HepG2 (cell line): Measurements from ENCODE around the gene TK2. TPM values are rescaled to one million over a fixed set of nuclear protein-coding genes. Genes with fewer than 3 reads are reported as not detected.

ENCODE experiments used
- ARHGAP35 ChIP-seq: sonication (generic); formaldehyde crosslinking; IDR thresholded peaks from 2 replicates; pipeline ENCODE4 v1.9.0; 2022; ENCODE audit warnings: mild to moderate bottlenecking, inconsistent platforms, moderate library complexity, missing genetic modification reagents, borderline replicate concordance
- ATF7-NPFF ChIP-seq: sonication (generic); formaldehyde crosslinking; IDR thresholded peaks from 2 replicates; pipeline ENCODE4 v1.8.1; 2023; ENCODE audit warnings: mild to moderate bottlenecking, low read depth, missing genetic modification reagents, moderate library complexity
- CBFB ChIP-seq: sonication (generic); formaldehyde crosslinking; IDR thresholded peaks from 2 replicates; pipeline ENCODE4 v1.4.0; 2020; ENCODE audit warnings: missing genetic modification reagents
- FUBP1 ChIP-seq: sonication (generic); formaldehyde crosslinking; IDR thresholded peaks from 2 replicates; pipeline ENCODE4 v1.5.1; 2020; ENCODE audit warnings: missing genetic modification reagents, mild to moderate bottlenecking, borderline replicate concordance
- KDM2A ChIP-seq: sonication (generic); formaldehyde crosslinking; IDR thresholded peaks from 2 replicates; pipeline ENCODE4 v1.4.0; 2020; ENCODE audit warnings: low read depth, missing genetic modification reagents, borderline replicate concordance
- KDM6A ChIP-seq: IDR thresholded peaks from 2 replicates; pipeline ENCODE4 v1.6.1; 2016; ENCODE audit warnings: low read depth
- LCORL ChIP-seq, 2 experiments: fragments of 450-650 bp in 1 of 2; sonication (generic) in 1 of 2; formaldehyde crosslinking in 1 of 2; IDR thresholded peaks; 2 replicates each; pipeline versions ENCODE4 v1.5.0 to v1.6.1; 2017 to 2020; ENCODE audit warnings: antibody characterized with exemption in 1 of 2, missing genetic modification reagents in 1 of 2
- MIER2 ChIP-seq: IDR thresholded peaks from 2 replicates; pipeline ENCODE4 v1.6.1; 2016; ENCODE audit warnings: missing biosample characterization, missing genetic modification reagents
- MTA1 ChIP-seq: sonication (generic); formaldehyde crosslinking; IDR thresholded peaks from 2 replicates; pipeline ENCODE4 v1.4.0; 2020; ENCODE audit warnings: missing genetic modification reagents, mild to moderate bottlenecking, borderline replicate concordance
- NAIF1 ChIP-seq: sonication (generic); formaldehyde crosslinking; IDR thresholded peaks from 2 replicates; pipeline ENCODE4 v1.5.0; 2020; ENCODE audit warnings: mild to moderate bottlenecking, missing genetic modification reagents, borderline replicate concordance
- NCOR1 ChIP-seq: fragments of 200-600 bp; sonication (generic); IDR thresholded peaks from 2 replicates; pipeline ENCODE4 v1.7.0; 2017; ENCODE audit warnings: antibody characterized with exemption, low read length, borderline replicate concordance
- NONO ChIP-seq, 2 experiments: fragments of 450-650 bp in 1 of 2; sonication (generic) in 1 of 2; formaldehyde crosslinking in 1 of 2; IDR thresholded peaks in 1 of 2; conservative IDR thresholded peaks in 1 of 2; 2 replicates each; pipeline versions ENCODE4 v1.6.1 to v1.8.0; 2017 to 2022; ENCODE audit warnings: mild to moderate bottlenecking in 1 of 2, missing genetic modification reagents in 1 of 2, moderate library complexity in 1 of 2
- NR1H2 ChIP-seq: sonication (generic); formaldehyde crosslinking; IDR thresholded peaks from 2 replicates; pipeline ENCODE4 v1.8.1; 2022; ENCODE audit warnings: low read depth, missing genetic modification reagents, borderline replicate concordance
- REL ChIP-seq: sonication (generic); formaldehyde crosslinking; conservative IDR thresholded peaks from 2 replicates; pipeline ENCODE4 v1.8.0; 2022; ENCODE audit warnings: mild to moderate bottlenecking, missing genetic modification reagents, moderate library complexity
- THAP9 ChIP-seq: sonication (generic); formaldehyde crosslinking; IDR thresholded peaks from 2 replicates; pipeline ENCODE4; 2020; ENCODE audit warnings: missing genetic modification reagents, mild to moderate bottlenecking, borderline replicate concordance
- TOE1 ChIP-seq: sonication (generic); formaldehyde crosslinking; IDR thresholded peaks from 2 replicates; pipeline ENCODE4 v1.4.0; 2020; ENCODE audit warnings: mild to moderate bottlenecking, missing genetic modification reagents
- U2AF1 ChIP-seq: fragments of 200-400 bp; formaldehyde crosslinking; optimal IDR thresholded peaks from 2 replicates; pipeline ENCODE3; 2017; ENCODE audit warnings: mild to moderate bottlenecking, low read depth, low read length
- ZNF207 ChIP-seq: fragments of 450-650 bp; IDR thresholded peaks from 2 replicates; pipeline ENCODE4 v1.6.1; 2016; ENCODE audit warnings: antibody characterized with exemption, borderline replicate concordance
- ZNF280D ChIP-seq: sonication (generic); formaldehyde crosslinking; IDR thresholded peaks from 2 replicates; pipeline ENCODE4 v1.5.1; 2020; ENCODE audit warnings: mild to moderate bottlenecking, missing genetic modification reagents
- ZNF441 ChIP-seq: sonication (generic); formaldehyde crosslinking; IDR thresholded peaks from 2 replicates; pipeline ENCODE4 v1.7.0; 2021; ENCODE audit warnings: missing genetic modification reagents, borderline replicate concordance
- polyA plus RNA-seq, 8 experiments: library from polyadenylated mRNA; depleted of rRNA in 3 of 8; stranded (reverse) in 7 of 8; unstranded in 1 of 8; fragments of >200 nt; fragmentation: Illumina TruSeq in 4 of 8; extraction: Trizol in 4 of 8; gene quantifications; 2 replicates each; pipeline versions ENCODE4 v1.2.1 to v1.2.3, GENCODE V29; 2011 to 2016; ENCODE audit warnings: low read depth in 4 of 8, missing spikeins in 1 of 8, mixed read lengths in 1 of 8; ENCODE audit not compliant: insufficient read depth in 1 of 8
- total RNA-seq, 5 experiments: library from RNA; depleted of rRNA; stranded (reverse); fragments of >200 nt; fragmentation: Illumina TruSeq; extraction: Trizol; gene quantifications; 2 replicates each; pipeline ENCODE4 v1.2.3, GENCODE V29; 2016; ENCODE audit warnings: low read depth in 1 of 5

The TK2 gene
- total and polyA plus RNA-seq, 2 of the 13 experiments (the other 11 are each of a cell fraction or from before 2014, with no cell fraction given), result 18.7 to 21.0 TPM

GRCh38 chr16:66552286-66553177 is 2.6 kb upstream of the TK2 start, which contains the start of gene CKLF (continued):
- peak; percentile 93; the same call in 1 of the 2 replicates for TF ChIP-seq FUBP1 (CRISPR knock-in tag)
- peak; percentile 85 for TF ChIP-seq CBFB
- TF ChIP-seq LCORL (IDR thresholded peaks at IDR 0.05), result no peak
- peak; percentile 94 for TF ChIP-seq LCORL (CRISPR knock-in tag; IDR thresholded peaks at IDR 0.05)
- TF ChIP-seq NAIF1 (CRISPR knock-in tag), result peak; percentile 94; the same call in 1 of the 2 replicates
- TF ChIP-seq ZNF280D (CRISPR knock-in tag), result peak; percentile 98
- TF ChIP-seq ATF7-NPFF (CRISPR knock-in tag), result peak; percentile 100
- peak; percentile 90 for TF ChIP-seq KDM2A (CRISPR knock-in tag)
- peak; percentile 67; the same call in 1 of the 2 replicates for TF ChIP-seq TOE1 (CRISPR knock-in tag)
- peak; percentile 76; the same call in 1 of the 2 replicates for TF ChIP-seq MTA1 (CRISPR knock-in tag)
- TF ChIP-seq KDM6A (CRISPR knock-in tag), result no peak; the same call in 1 of the 2 replicates
- TF ChIP-seq ZNF207, result no peak
- no peak for TF ChIP-seq NONO (IDR thresholded peaks at IDR 0.05)
- TF ChIP-seq NONO (CRISPR knock-in tag; conservative IDR thresholded peaks at IDR 0.05), result peak; percentile 96
- TF ChIP-seq NCOR1, result no peak
- peak; percentile 100 for TF ChIP-seq REL (CRISPR knock-in tag)
- peak; percentile 94; the same call in 1 of the 2 replicates for TF ChIP-seq THAP9 (CRISPR knock-in tag)
- peak; percentile 98 for TF ChIP-seq NR1H2 (CRISPR knock-in tag)
- TF ChIP-seq MIER2 (CRISPR knock-in tag), result peak; percentile 51; the same call in 1 of the 2 replicates
- TF ChIP-seq ARHGAP35 (CRISPR knock-in tag), result peak; percentile 100
- no peak for TF ChIP-seq U2AF1
- peak; percentile 96 for TF ChIP-seq ZNF441 (CRISPR knock-in tag)
